Measurements from ENCODE around the gene PRSS1. TPM values are rescaled to one million over a fixed set of nuclear protein-coding genes. Genes with fewer than 3 reads are reported as not detected.

PRSS1 gene
- total RNA-seq, 1 experiment from 2014 or later, result not detected

- Mint-ChIP-seq H3K27ac (ENCODE audit: low read depth, unreplicated experiment) (no peak overlapping the region), H3K36me3 (ENCODE audit: insufficient read depth, unreplicated experiment) (no peaks in the 10 kb centered on the region), H3K4me1 (ENCODE audit: insufficient read depth, unreplicated experiment) (no peaks in the 10 kb centered on the region), H3K9me3 (ENCODE audit: unreplicated experiment) (no peaks in the 10 kb centered on the region), H3K27me3 (ENCODE audit: insufficient read depth, unreplicated experiment) (peaks cover 76% of the 10 kb centered on the region), H3K4me3 (ENCODE audit: unreplicated experiment) (no peak overlapping the region)
- no TSS peak for BruUV-seq (replicated peaks)
- DNase-seq (ENCODE audit: unreplicated experiment), result no peak
- intact Hi-C loops (cut with micrococcal nuclease), result loop anchor here (10.0 kb wide), 1 partner anchor 75 kb away; no protein-coding TSS in a partner anchor
- CTCF ChIA-PET, result interaction anchor here (0.6 to 7.4 kb wide), 4 partner anchors 61 to 79 kb away, joined by 4 to 110 read pairs (median 4); partner anchors contain the start of gene PRSS2
- TF ChIP-seq CTCF (IDR thresholded peaks at IDR 0.05; ENCODE audit: unreplicated experiment), result no peak
- POLR2A ChIA-PET, result no interaction called here
These were observed 39.4 kb upstream of the PRSS1 start for GRCh38 chr7:142709921-142710320.

- Mint-ChIP-seq H3K9me3 (ENCODE audit: unreplicated experiment) (no peaks in the 10 kb centered on the region), H3K4me3 (ENCODE audit: unreplicated experiment) (no peak overlapping the region), H3K27ac (ENCODE audit: low read depth, unreplicated experiment) (no peak overlapping the region), H3K27me3 (ENCODE audit: insufficient read depth, unreplicated experiment) (peaks cover 74% of the 10 kb centered on the region), H3K4me1 (ENCODE audit: insufficient read depth, unreplicated experiment) (no peaks in the 10 kb centered on the region), H3K36me3 (ENCODE audit: insufficient read depth, unreplicated experiment) (no peaks in the 10 kb centered on the region)
- ChIA-PET POLR2A (no interaction called here), CTCF (interaction anchor here (0.6 to 7.4 kb wide), 8 partner anchors 13 to 192 kb away, joined by 3 to 110 read pairs (median 8); partner anchors contain the start of gene PRSS1)
- intact Hi-C loops (cut with micrococcal nuclease), result loop anchor here (10.0 kb wide), 1 partner anchor 76 kb away; no protein-coding TSS in a partner anchor
- TF ChIP-seq CTCF (IDR thresholded peaks at IDR 0.05; ENCODE audit: unreplicated experiment), result no peak
- DNase-seq (ENCODE audit: unreplicated experiment), result no peak
- no TSS peak for BruUV-seq (replicated peaks)
These were observed 38.1 kb upstream of the PRSS1 start for GRCh38 chr7:142711196-142711595.

GRCh38 chr7:142711746-142712616 lies 37.3 kb upstream of the PRSS1 start:
- Mint-ChIP-seq H3K9me3 (ENCODE audit: unreplicated experiment) (no peaks in the 10 kb centered on the region), H3K36me3 (ENCODE audit: insufficient read depth, unreplicated experiment) (no peaks in the 10 kb centered on the region), H3K4me1 (ENCODE audit: insufficient read depth, unreplicated experiment) (no peaks in the 10 kb centered on the region), H3K4me3 (ENCODE audit: unreplicated experiment) (no peak overlapping the region), H3K27ac (ENCODE audit: low read depth, unreplicated experiment) (no peak overlapping the region), H3K27me3 (ENCODE audit: insufficient read depth, unreplicated experiment) (peaks cover 76% of the 10 kb centered on the region)
- peak; percentile 40 for DNase-seq (ENCODE audit: unreplicated experiment)
- peak; percentile 47 for TF ChIP-seq CTCF (IDR thresholded peaks at IDR 0.05; ENCODE audit: unreplicated experiment)
- BruUV-seq (replicated peaks), result no TSS peak
- ChIA-PET CTCF (interaction anchor here (0.6 to 7.4 kb wide), 38 partner anchors 12 to 736 kb away, joined by 3 to 110 read pairs (median 4); partner anchors contain the start of genes PRSS1 and TRPV5), POLR2A (interaction anchor here (0.6 to 1.2 kb wide), 4 partner anchors 71 to 438 kb away, joined by 3 read pairs; no protein-coding TSS in a partner anchor)
- intact Hi-C loops (cut with micrococcal nuclease), result loop anchor here (1.0 to 10.0 kb wide), 5 partner anchors 43 to 177 kb away; no protein-coding TSS in a partner anchor

GRCh38 chr7:142712617-142712957 lies 36.7 kb upstream of the PRSS1 start:
- CTCF ChIA-PET, result interaction anchor here (0.6 to 7.4 kb wide), 36 partner anchors 12 to 737 kb away, joined by 3 to 110 read pairs (median 4); partner anchors contain the start of gene TRPV5
- no TSS peak for BruUV-seq (replicated peaks)
- no peaks in the 10 kb centered on the region for H3K9me3 Mint-ChIP-seq (ENCODE audit: unreplicated experiment)
- no peaks in the 10 kb centered on the region for H3K36me3 Mint-ChIP-seq (ENCODE audit: insufficient read depth, unreplicated experiment)
- intact Hi-C loops (cut with micrococcal nuclease), result loop anchor here (1.0 to 10.0 kb wide), 5 partner anchors 43 to 177 kb away; no protein-coding TSS in a partner anchor
- POLR2A ChIA-PET, result interaction anchor here (0.6 to 1.2 kb wide), 4 partner anchors 70 to 439 kb away, joined by 3 read pairs; no protein-coding TSS in a partner anchor
- peaks cover 74% of the 10 kb centered on the region for H3K27me3 Mint-ChIP-seq (ENCODE audit: insufficient read depth, unreplicated experiment)
- no peak for DNase-seq (ENCODE audit: unreplicated experiment)
- H3K27ac Mint-ChIP-seq (ENCODE audit: low read depth, unreplicated experiment), result no peak overlapping the region
- H3K4me3 Mint-ChIP-seq (ENCODE audit: unreplicated experiment), result no peak overlapping the region
- no peak for TF ChIP-seq CTCF (IDR thresholded peaks at IDR 0.05; ENCODE audit: unreplicated experiment)
- no peaks in the 10 kb centered on the region for H3K4me1 Mint-ChIP-seq (ENCODE audit: insufficient read depth, unreplicated experiment)
